VCaP (cell line): ENCODE results near the gene SLC30A4.
"Not testable (repeated sequence)": the region's sequence is repeated elsewhere in the genome, so short reads cannot be mapped to it uniquely, and the experiment has no call there.

Experiments
- H3K27ac ChIP-seq: fragments of 450-650 bp; 2 replicates; pipeline ENCODE4 v1.5.1; 2017
- TF ChIP-seq, protein P1 (sequence below): fragments of 450-650 bp; conservative IDR thresholded peaks from 2 replicates; pipeline ENCODE4 v1.5.1; 2017; ENCODE audit warnings: mild to moderate bottlenecking, moderate library complexity

Gene SLC30A4

DNA sequence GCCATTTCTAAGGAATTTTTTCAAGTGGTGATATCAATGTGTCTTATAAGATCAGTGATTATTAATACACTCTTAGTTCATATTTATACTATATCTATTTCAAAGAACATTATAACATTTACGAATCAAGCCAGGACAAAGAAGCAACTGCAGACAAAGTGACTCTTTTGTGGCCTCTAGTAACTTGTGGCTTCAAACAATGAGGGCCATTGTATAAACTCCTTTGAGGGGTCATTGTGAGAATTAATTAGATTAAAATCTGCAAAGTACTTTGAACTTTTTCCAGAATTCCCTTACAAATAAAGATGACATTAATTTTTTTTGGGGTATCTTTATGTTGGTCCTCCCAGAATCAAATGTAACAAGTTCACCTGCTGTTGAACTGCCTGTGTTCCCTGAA lies 12.3 kb upstream of the SLC30A4 start:
- TF ChIP-seq, protein P1, sequence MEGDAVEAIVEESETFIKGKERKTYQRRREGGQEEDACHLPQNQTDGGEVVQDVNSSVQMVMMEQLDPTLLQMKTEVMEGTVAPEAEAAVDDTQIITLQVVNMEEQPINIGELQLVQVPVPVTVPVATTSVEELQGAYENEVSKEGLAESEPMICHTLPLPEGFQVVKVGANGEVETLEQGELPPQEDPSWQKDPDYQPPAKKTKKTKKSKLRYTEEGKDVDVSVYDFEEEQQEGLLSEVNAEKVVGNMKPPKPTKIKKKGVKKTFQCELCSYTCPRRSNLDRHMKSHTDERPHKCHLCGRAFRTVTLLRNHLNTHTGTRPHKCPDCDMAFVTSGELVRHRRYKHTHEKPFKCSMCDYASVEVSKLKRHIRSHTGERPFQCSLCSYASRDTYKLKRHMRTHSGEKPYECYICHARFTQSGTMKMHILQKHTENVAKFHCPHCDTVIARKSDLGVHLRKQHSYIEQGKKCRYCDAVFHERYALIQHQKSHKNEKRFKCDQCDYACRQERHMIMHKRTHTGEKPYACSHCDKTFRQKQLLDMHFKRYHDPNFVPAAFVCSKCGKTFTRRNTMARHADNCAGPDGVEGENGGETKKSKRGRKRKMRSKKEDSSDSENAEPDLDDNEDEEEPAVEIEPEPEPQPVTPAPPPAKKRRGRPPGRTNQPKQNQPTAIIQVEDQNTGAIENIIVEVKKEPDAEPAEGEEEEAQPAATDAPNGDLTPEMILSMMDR = no peak
- no peak overlapping the region for H3K27ac ChIP-seq

DNA sequence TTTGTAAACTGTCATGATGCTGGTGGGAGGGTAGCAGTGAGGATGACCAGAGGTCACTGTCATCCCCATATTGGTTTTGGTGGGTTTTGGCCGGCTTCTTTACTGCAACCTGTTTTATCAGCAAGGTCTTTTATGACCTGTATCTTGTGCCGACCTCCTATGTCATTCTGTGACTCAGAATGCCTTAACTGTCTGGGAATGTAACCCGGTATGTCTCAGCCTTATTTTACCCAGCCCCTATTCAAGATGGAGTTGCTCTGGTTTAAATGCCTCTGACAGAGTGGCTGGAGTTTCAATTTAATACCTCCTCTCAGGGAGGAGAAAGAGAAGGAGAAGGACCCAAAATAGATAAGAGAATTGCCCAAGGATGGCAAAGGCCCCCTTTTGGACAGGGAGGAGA lies 10.3 kb upstream of the SLC30A4 start:
- not testable (repeated sequence) for H3K27ac ChIP-seq

DNA sequence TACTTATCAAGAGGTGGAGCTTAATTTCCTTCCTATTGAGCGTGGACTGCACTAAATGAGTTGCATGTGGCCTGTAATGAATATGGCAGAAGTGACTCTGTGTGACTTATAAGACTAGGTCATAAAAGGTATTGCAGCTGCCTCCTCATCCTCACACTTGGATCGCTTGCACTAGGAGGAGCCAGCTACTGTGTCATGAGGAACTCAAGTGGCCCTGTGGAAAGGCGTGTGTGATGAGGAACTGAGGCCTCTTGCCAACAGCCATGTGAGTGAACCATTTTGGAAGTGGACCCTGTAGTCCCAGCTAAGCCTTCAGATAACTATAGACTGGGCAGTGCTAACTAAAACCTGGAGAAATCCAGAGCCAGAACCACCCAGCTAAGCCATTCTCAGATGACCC lies 7.1 kb upstream of the SLC30A4 start:
- no peak overlapping the region for H3K27ac ChIP-seq
- TF ChIP-seq, protein P1 = no peak

DNA sequence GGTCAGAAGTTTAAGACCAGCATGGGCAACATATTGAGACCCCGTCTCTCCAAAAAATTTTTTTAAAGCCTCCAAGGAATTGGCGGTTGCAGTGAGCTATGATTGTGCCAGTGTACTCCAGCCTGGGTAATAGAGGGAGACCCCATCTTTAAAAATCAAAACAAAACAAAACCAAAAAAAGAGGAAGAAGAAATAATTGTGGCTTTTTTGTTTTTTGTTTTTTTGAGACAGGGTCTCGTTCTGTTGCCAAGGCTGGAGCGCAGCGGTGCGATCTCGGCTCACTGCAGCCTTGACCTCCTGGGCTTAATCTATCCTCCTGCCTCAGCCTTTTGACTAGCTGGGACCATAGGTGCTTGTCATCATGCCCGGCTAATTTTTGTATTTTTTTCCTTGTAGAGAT lies 4.5 kb upstream of the SLC30A4 start:
- TF ChIP-seq, protein P1 = no peak

DNA sequence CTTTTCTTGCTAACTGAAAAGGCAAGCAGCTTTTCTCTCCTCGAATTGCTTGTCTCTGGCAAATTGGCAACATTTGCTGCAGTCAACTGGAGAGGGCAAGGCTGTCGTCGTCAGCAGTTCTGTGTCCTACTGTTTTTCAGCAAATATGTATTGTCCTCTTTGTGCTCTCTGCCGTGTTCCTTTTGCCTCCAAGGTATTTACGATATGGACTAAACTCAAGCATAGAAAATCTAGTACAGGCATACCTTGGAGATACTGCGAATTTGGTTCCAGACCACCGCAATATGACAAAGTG lies 558 bp upstream of the SLC30A4 start:
- H3K27ac ChIP-seq = peak overlapping the region; percentile 96
- TF ChIP-seq, protein P1 = no peak

More for the DNA sequence above, 4.5 kb upstream of the SLC30A4 start:
- H3K27ac ChIP-seq = no peak overlapping the region

DNA sequence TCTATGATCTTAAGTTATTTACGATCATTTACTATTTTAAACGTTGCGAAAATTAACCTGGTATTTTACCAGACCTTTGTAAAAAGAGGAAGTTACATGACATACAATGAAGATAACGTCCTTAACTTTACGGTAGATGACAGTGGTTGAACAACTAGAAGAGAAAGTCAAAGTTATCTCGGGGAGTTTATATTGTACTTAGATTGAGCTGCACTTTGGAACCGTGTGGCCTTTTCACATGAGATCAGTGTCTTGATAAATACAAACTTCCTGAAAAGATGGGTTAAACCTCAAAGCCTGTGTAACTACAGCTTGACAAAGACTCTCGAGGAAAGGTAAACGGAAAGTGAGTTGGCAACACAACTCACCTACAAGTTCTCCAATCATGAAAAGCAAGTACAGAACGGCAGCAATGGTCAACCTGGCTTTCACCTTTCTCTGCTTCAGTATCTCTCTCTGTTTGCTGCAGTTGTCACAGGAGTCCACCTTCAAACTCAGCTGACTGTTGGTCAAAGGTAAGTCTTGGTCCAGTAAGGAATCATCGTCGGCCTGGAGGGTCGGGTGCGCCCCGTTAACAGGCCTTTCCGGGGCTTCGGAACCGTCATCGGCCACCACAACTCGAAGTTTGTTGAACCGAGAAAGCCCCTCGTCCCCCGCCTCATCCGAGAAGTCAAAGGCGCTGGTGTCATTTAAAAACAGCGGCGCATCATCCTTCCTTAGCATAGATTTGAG lies 793 bp downstream of the SLC30A4 start:
- H3K27ac ChIP-seq = peak overlapping the region; percentile 96
- TF ChIP-seq, protein P1 = no peak

DNA sequence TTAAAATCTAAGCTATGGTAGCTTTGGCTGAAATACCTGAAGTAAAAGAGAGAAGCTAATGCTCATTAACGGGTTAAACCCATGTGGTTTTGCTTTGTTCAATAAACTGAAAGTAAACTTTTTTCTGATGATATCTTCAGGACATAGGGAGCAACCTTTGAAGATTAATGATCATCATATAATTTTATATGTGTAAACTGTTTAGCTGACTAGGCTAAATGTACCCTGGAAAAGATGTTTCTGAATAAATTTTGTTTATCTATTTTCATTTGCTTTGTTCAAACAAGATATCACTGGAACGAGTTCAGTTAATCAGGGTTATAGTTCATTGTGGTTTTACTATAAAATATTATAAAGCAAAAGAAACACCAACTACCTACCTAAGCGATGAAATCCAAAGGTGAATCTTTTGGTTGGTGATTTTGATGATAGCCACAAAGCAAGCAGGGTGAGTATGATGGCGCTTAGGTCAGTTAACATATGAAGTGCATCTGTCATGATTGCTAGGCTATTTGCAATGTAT lies 11.7 kb downstream of the SLC30A4 start:
- TF ChIP-seq, protein P1 = no peak

DNA sequence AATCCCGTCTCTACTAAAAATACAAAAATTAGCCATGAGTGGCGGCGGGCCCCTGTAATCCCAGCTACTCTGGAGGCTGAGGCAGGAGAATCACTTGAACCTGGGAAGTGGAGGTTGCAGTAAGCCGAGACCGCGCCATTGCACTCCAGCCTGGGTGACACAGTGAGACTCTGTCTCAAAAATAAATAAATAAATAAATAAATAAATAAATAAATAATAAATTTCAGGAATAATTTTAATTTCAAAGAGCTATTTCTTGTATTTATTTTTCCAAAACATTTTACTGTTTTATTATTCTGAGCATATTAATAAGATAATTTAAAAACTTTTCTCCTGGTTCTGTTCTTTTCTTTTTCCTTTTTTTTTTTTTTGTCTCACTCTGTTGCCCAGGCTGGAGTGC lies 15.4 kb downstream of the SLC30A4 start:
- H3K27ac ChIP-seq = peak overlapping the region; percentile 96

More for the DNA sequence above, 11.7 kb downstream of the SLC30A4 start:
- peak overlapping the region; percentile 96 for H3K27ac ChIP-seq
